WTC11 (cell line): ENCODE data around the gene CBFA2T3. TPM values are rescaled to one million over a fixed set of nuclear protein-coding genes. Genes with fewer than 3 reads are reported as not detected.

Source experiments
- ATAC-seq: fragments of 200-7000 bp; cut with Tn5 transposase; 2 replicates; pipeline ENCODE4 v1.10.0; 2021; ENCODE audit warnings: mild to moderate bottlenecking, moderate library complexity
- CTCF ChIA-PET: fragments of 300-600 bp; sonication (Branson Sonifier 250); formaldehyde crosslinking; loops from one replicate; lab custom pipeline; 2021; ENCODE audit warnings: antibody characterized with exemption; lab: Charles Lee
- POLR2A ChIA-PET: fragments of 350-600 bp; sonication (Branson Sonifier 250); formaldehyde crosslinking; loops from one replicate; lab custom pipeline; 2021; ENCODE audit warnings: antibody characterized with exemption; lab: Charles Lee
- DNase-seq: peaks from one replicate; pipeline ENCODE4 v3.0.0; 2021; ENCODE audit warnings: low spot score
- H3K27ac Mint-ChIP-seq: 2 replicates; pipeline ENCODE4 v1.8.0; 2021; ENCODE audit warnings: mixed read lengths
- H3K27me3 Mint-ChIP-seq: 2 replicates; pipeline ENCODE4 v1.8.0; 2021; ENCODE audit warnings: low read depth, mild to moderate bottlenecking, moderate library complexity, mixed read lengths
- H3K36me3 Mint-ChIP-seq: 2 replicates; pipeline ENCODE4 v1.8.0; 2021; ENCODE audit warnings: mixed read lengths
- H3K4me1 Mint-ChIP-seq: 2 replicates; pipeline ENCODE4 v1.8.0; 2022; ENCODE audit warnings: mixed read lengths
- H3K4me3 Mint-ChIP-seq: 2 replicates; pipeline ENCODE4 v1.8.0; 2021; ENCODE audit warnings: mild to moderate bottlenecking, moderate library complexity, mixed read lengths
- H3K9me3 Mint-ChIP-seq: 2 replicates; pipeline ENCODE4 v1.8.0; 2021; ENCODE audit warnings: mixed read lengths
- CDX4 ChIP-seq: fragments of 250-450 bp; sonication (Bioruptor Pico); IDR thresholded peaks from 2 replicates; pipeline ENCODE4 v1.9.0; 2021; ENCODE audit warnings: moderate library complexity, mild to moderate bottlenecking, inconsistent platforms, borderline replicate concordance
- CREB1 ChIP-seq: sonication (generic); formaldehyde crosslinking; IDR thresholded peaks from 2 replicates; pipeline ENCODE4 v1.8.0; 2023; ENCODE audit warnings: mild to moderate bottlenecking, missing genetic modification reagents
- E2F1 ChIP-seq: sonication (generic); formaldehyde crosslinking; IDR thresholded peaks from 2 replicates; pipeline ENCODE4 v1.8.0; 2022; ENCODE audit warnings: mild to moderate bottlenecking, missing genetic modification reagents
- EMX1 ChIP-seq: fragments of 250-450 bp; sonication (Bioruptor Pico); IDR thresholded peaks from 2 replicates; pipeline ENCODE4 v1.8.0; 2021; ENCODE audit warnings: mild to moderate bottlenecking
- NFATC4 ChIP-seq: fragments of 250-450 bp; sonication (Bioruptor Pico); IDR thresholded peaks from 2 replicates; pipeline ENCODE4 v1.9.0; 2021; ENCODE audit warnings: mild to moderate bottlenecking
- NR1H2 ChIP-seq: sonication (generic); formaldehyde crosslinking; IDR thresholded peaks from 2 replicates; pipeline ENCODE4 v1.9.0; 2021; ENCODE audit warnings: mild to moderate bottlenecking, moderate library complexity, missing genetic modification reagents
- ZNF138 ChIP-seq: sonication (generic); formaldehyde crosslinking; conservative IDR thresholded peaks from 2 replicates; pipeline ENCODE4 v1.8.1; 2022; ENCODE audit warnings: mild to moderate bottlenecking, moderate library complexity, missing genetic modification reagents
- ZNF396 ChIP-seq: fragments of 250-450 bp; sonication (Bioruptor Pico); IDR thresholded peaks from 2 replicates; pipeline ENCODE4 v1.8.0; 2021; ENCODE audit warnings: mild to moderate bottlenecking, moderate library complexity, borderline replicate concordance
- ZNF423 ChIP-seq: fragments of 250-450 bp; sonication (Bioruptor Pico); IDR thresholded peaks from 2 replicates; pipeline ENCODE4 v2.1.2; 2022; ENCODE audit warnings: mild to moderate bottlenecking, moderate library complexity
- total RNA-seq: library from RNA; stranded (reverse); gene quantifications from 3 replicates; pipeline ENCODE4 v1.2.3, GENCODE V29; 2021
- TF ChIP-seq, protein P1 (sequence below): sonication (generic); formaldehyde crosslinking; IDR thresholded peaks from 2 replicates; pipeline ENCODE4 v1.8.1; 2022; ENCODE audit warnings: mild to moderate bottlenecking, missing genetic modification reagents, moderate library complexity, borderline replicate concordance
- TF ChIP-seq, protein P2 (sequence below): sonication (generic); formaldehyde crosslinking; IDR thresholded peaks from 2 replicates; pipeline ENCODE4 v1.8.1; 2022; ENCODE audit warnings: low read depth, mild to moderate bottlenecking, moderate library complexity, missing genetic modification reagents, borderline replicate concordance
- TF ChIP-seq, protein P3 (sequence below): fragments of 200-600 bp; IDR thresholded peaks from 2 replicates; pipeline ENCODE4 v1.8.0; 2022; ENCODE audit warnings: antibody characterized with exemption
- TF ChIP-seq, protein P4 (sequence below): sonication (generic); formaldehyde crosslinking; IDR thresholded peaks from 2 replicates; pipeline ENCODE4 v1.8.0; 2022; ENCODE audit warnings: mild to moderate bottlenecking, missing genetic modification reagents
- TF ChIP-seq, protein P5 (sequence below): sonication (generic); formaldehyde crosslinking; IDR thresholded peaks from 2 replicates; pipeline ENCODE4 v1.8.1; 2023; ENCODE audit warnings: mild to moderate bottlenecking, missing genetic modification reagents, borderline replicate concordance

Gene CBFA2T3
- total RNA-seq, 1 experiment from 2014 or later: 2.6 TPM

DNA sequence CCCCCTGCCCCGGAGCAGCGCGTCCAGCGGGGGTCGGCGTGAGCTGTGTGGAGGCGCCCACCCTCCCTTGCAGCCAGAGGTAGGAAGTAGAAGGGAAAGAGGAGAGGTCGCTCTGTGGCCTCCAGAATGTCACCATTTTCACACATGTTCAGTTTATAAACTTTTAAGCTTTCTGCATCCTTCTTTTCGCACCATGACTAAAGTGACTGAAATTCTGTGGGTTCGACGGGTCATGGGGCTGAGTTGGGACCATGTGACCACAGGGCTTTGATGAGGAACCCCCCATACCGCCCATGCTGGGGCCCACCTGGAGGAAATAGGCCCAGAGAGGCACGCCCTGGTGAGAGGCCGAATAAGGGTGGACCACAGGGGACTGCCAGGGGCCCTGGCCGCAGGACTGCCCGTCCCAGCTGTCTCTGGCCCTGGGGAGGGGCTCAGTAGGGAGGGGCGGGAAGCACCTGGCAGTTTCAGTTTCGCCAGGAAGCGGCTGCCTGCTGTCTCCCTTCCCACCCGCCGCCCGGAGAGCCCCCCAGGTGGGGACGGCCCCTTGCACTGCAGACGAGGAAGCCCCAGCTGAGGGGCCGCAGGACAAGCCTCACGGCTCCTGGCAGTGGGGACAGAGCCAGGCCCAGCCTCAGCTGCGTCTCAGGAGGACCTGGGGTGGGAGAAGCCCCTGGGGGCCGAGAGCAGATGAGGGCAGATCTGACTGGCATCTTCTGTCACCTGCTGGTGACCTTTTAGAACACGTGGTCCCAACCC is 9.0 kb downstream of the CBFA2T3 start (continued):
- TF ChIP-seq CDX4 (no peak), CREB1 (CRISPR knock-in tag) (no peak)
- TF ChIP-seq, protein P1, sequence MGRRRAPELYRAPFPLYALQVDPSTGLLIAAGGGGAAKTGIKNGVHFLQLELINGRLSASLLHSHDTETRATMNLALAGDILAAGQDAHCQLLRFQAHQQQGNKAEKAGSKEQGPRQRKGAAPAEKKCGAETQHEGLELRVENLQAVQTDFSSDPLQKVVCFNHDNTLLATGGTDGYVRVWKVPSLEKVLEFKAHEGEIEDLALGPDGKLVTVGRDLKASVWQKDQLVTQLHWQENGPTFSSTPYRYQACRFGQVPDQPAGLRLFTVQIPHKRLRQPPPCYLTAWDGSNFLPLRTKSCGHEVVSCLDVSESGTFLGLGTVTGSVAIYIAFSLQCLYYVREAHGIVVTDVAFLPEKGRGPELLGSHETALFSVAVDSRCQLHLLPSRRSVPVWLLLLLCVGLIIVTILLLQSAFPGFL: no peak
- TF ChIP-seq, protein P2, sequence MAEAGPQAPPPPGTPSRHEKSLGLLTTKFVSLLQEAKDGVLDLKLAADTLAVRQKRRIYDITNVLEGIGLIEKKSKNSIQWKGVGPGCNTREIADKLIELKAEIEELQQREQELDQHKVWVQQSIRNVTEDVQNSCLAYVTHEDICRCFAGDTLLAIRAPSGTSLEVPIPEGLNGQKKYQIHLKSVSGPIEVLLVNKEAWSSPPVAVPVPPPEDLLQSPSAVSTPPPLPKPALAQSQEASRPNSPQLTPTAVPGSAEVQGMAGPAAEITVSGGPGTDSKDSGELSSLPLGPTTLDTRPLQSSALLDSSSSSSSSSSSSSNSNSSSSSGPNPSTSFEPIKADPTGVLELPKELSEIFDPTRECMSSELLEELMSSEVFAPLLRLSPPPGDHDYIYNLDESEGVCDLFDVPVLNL (CRISPR knock-in tag): no peak
- TF ChIP-seq, protein P3, sequence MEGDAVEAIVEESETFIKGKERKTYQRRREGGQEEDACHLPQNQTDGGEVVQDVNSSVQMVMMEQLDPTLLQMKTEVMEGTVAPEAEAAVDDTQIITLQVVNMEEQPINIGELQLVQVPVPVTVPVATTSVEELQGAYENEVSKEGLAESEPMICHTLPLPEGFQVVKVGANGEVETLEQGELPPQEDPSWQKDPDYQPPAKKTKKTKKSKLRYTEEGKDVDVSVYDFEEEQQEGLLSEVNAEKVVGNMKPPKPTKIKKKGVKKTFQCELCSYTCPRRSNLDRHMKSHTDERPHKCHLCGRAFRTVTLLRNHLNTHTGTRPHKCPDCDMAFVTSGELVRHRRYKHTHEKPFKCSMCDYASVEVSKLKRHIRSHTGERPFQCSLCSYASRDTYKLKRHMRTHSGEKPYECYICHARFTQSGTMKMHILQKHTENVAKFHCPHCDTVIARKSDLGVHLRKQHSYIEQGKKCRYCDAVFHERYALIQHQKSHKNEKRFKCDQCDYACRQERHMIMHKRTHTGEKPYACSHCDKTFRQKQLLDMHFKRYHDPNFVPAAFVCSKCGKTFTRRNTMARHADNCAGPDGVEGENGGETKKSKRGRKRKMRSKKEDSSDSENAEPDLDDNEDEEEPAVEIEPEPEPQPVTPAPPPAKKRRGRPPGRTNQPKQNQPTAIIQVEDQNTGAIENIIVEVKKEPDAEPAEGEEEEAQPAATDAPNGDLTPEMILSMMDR: no peak

- ChIA-PET CTCF (no interaction called here), POLR2A (no interaction called here)
These were observed 9.8 kb downstream of the CBFA2T3 start for GRCh38 chr16:88966986-88967829.

More at GRCh38 chr16:88966986-88967829, 9.8 kb downstream of the CBFA2T3 start:
- Mint-ChIP-seq H3K4me1 (no peaks in the 10 kb centered on the region), H3K4me3 (no peak overlapping the region), H3K27me3 (no peaks in the 10 kb centered on the region), H3K27ac (no peak overlapping the region), H3K9me3 (no peaks in the 10 kb centered on the region), H3K36me3 (no peaks in the 10 kb centered on the region)
- DNase-seq: no peak
- ATAC-seq: no peak
- TF ChIP-seq NR1H2 (no peak), NFATC4 (CRISPR knock-in tag) (no peak), ZNF423 (no peak), ZNF138 (no peak), E2F1 (no peak), EMX1 (CRISPR knock-in tag) (no peak), ZNF396 (CRISPR knock-in tag) (no peak)
- TF ChIP-seq, protein P4, sequence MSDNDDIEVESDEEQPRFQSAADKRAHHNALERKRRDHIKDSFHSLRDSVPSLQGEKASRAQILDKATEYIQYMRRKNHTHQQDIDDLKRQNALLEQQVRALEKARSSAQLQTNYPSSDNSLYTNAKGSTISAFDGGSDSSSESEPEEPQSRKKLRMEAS (CRISPR knock-in tag): no peak
- TF ChIP-seq, protein P1: no peak
- TF ChIP-seq, protein P5, sequence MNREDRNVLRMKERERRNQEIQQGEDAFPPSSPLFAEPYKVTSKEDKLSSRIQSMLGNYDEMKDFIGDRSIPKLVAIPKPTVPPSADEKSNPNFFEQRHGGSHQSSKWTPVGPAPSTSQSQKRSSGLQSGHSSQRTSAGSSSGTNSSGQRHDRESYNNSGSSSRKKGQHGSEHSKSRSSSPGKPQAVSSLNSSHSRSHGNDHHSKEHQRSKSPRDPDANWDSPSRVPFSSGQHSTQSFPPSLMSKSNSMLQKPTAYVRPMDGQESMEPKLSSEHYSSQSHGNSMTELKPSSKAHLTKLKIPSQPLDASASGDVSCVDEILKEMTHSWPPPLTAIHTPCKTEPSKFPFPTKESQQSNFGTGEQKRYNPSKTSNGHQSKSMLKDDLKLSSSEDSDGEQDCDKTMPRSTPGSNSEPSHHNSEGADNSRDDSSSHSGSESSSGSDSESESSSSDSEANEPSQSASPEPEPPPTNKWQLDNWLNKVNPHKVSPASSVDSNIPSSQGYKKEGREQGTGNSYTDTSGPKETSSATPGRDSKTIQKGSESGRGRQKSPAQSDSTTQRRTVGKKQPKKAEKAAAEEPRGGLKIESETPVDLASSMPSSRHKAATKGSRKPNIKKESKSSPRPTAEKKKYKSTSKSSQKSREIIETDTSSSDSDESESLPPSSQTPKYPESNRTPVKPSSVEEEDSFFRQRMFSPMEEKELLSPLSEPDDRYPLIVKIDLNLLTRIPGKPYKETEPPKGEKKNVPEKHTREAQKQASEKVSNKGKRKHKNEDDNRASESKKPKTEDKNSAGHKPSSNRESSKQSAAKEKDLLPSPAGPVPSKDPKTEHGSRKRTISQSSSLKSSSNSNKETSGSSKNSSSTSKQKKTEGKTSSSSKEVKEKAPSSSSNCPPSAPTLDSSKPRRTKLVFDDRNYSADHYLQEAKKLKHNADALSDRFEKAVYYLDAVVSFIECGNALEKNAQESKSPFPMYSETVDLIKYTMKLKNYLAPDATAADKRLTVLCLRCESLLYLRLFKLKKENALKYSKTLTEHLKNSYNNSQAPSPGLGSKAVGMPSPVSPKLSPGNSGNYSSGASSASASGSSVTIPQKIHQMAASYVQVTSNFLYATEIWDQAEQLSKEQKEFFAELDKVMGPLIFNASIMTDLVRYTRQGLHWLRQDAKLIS (CRISPR knock-in tag): no peak
